GM18520 (cell line): Measurements from ENCODE around the gene ITGA1.
"Not testable (repeated sequence)": the region's sequence is repeated elsewhere in the genome, so short reads cannot be mapped to it uniquely, and the experiment has no call there.

Experiments used
- ATAC-seq: cut with Tn5 transposase; IDR thresholded peaks from one replicate; pipeline ENCODE4 v1.9.1; 2021; ENCODE audit not compliant: unreplicated experiment

ITGA1 gene

GRCh38 chr5:52861368-52861767, 73.7 kb downstream of the ITGA1 start:
- no peak for ATAC-seq

GRCh38 chr5:52863715-52864290, 76.1 kb downstream of the ITGA1 start:
- ATAC-seq = no peak

- ATAC-seq = no peak
Measured at GRCh38 chr5:52864371-52864770, 76.7 kb downstream of the ITGA1 start.

DNA sequence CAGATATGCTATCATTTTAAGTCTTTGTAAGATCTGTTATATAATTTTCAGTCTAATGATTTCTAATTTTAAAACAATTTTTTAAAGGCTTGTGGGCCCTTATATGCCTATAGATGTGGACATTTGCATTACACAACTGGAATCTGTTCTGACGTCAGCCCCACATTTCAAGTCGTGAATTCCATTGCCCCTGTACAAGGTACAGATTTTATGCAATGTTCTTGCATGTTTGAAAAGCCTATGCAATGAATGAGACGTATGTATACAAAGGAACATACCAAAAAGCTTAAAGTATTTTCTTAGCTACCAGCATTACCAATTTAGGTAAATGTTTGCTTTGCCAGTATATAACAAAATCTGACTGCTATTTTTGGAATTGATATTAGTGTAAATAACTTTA, 77.2 kb downstream of the ITGA1 start:
- ATAC-seq = no peak

DNA sequence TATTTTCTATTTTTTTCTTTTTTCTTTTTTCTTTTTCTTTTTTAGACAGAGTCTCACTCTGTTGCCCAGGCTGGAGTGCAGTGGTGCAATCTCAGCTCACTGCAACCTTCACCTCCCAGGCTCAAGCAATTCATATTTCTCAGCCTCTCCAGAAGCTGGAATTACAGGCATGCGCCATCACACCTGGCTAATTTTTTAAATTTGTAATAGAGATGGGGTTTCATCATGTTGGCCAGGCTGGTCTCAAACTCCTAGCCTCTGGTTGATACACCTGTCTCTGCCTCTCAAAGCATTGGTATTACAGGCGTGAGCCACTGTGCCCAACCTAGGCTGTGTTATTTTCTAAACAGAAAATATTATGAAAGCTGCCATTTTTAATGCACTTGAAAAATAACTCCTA, 78.3 kb downstream of the ITGA1 start:
- ATAC-seq = not testable (repeated sequence)

- no peak for ATAC-seq
Measured at GRCh38 chr5:52867809-52868208, 80.1 kb downstream of the ITGA1 start.

- ATAC-seq = no peak
Measured at GRCh38 chr5:52868417-52868816, 80.7 kb downstream of the ITGA1 start.

- ATAC-seq = no peak
Measured at GRCh38 chr5:52869391-52869790, 81.7 kb downstream of the ITGA1 start.

- no peak for ATAC-seq
Measured at GRCh38 chr5:52870448-52870847, 82.7 kb downstream of the ITGA1 start.

GRCh38 chr5:52875827-52876226, 88.1 kb downstream of the ITGA1 start:
- ATAC-seq = no peak

- no peak for ATAC-seq
Measured at GRCh38 chr5:52876456-52876855, 88.7 kb downstream of the ITGA1 start.

DNA sequence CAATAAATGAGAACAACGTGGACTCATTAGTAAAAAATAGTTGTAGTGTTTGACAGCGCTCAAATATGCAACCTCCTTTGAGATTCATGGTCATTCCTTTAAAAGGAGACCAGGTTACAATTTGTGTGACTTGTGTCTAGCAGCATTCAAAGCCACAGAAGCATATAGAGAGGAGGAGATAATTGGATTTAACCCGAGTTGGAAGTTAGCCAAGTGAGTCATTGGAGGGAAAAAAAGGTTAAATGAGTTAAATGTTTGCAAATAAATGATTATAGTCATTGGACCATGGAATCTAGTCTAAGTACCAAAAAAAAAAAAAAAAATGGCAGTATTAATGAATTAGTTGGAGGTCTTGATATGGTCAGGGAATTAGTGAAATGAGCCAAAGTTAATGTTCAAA, 90.9 kb downstream of the ITGA1 start:
- no peak for ATAC-seq

DNA sequence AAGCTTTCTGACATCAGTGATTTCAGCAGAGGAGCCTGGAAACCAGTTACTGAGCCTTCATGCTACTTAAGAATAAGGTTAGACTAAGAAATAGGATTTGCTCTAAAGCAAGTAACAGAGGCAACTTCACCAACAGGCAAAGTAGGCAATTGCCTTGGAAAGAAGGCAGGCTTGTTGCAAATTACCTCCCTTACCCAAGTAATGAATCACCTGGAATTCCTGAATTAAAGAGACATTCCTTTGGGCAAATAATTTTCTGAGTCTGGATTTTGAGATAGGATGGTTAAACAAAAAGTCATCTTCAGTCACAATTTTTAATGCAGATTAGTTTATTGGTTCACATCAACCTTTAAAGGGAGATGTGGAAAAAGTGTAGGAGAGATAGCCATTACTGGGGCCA, 92.8 kb downstream of the ITGA1 start:
- ATAC-seq = no peak

DNA sequence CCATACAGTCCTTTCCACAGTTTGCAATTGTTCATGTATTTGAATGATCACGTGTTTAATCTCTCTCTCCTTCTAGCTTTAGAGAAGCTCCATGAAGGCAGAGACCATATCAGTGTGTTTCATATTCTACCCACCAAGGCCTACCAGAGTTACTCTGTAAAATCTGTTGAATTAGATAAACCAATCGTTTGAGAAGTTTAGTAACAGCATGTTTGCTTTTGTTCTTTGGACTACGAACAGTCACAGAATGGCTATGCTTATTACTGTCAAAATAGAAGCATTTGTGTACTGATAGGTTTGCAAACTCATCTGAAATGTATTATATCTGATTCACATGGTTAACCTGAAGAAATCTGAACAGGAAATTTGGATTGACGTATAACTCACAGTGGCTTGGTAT, 93.8 kb downstream of the ITGA1 start:
- no peak for ATAC-seq

DNA sequence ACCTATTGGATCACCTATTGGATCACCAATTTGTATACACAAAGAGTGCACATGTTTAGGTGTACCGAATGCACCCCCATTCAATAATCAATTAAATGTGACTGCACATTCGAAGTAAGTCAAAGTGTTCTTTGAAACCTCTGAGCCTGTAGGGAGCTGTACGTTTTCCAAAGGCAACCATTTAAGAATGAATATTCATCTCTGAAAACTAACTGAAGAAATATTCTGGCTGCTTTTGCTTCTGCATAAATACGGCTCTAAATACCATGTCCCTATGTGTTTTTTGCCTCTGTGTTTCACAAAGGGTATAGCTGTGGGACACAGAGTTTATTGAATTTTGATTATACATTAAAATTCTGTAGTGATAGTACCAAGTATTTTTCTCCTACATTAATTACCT, 95.4 kb downstream of the ITGA1 start:
- ATAC-seq = no peak

GRCh38 chr5:52884453-52884852, 96.7 kb downstream of the ITGA1 start:
- no peak for ATAC-seq

- no peak for ATAC-seq
Measured at GRCh38 chr5:52885614-52886013, 97.9 kb downstream of the ITGA1 start.

- no peak for ATAC-seq
Measured at GRCh38 chr5:52886206-52886605, 98.5 kb downstream of the ITGA1 start.

- ATAC-seq = no peak
Measured at GRCh38 chr5:52887066-52887465, 99.3 kb downstream of the ITGA1 start.

- ATAC-seq = no peak
Measured at GRCh38 chr5:52888363-52888762, 100.6 kb downstream of the ITGA1 start.

DNA sequence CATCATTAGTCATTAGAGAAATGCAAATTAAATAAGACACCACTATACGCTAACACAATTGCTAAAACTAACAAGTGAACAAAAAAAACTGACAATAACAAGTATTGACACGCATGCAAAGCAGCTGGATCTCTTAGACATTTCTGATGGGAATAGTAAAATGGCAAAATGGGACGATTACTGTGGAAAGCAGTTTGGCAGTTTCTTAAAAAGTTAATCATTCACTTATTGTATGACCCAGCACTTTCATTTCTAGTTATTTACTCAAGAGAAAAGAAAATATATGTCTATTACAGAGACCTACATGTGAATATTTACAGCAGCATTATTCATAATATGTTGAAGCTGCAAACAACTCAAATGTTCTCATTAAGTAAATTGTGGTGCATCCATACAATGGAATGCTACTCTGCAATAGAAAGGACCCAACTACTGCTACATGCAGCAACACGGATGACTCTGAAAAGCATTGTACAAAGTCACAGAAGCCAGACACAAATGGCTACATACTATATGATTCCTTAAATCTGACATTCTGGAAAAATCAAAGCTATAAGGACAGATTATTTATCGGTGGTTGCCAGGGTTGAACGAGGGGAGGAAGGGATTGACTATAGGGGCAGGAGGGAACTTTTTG, 104.6 kb downstream of the ITGA1 start:
- ATAC-seq = no peak

DNA sequence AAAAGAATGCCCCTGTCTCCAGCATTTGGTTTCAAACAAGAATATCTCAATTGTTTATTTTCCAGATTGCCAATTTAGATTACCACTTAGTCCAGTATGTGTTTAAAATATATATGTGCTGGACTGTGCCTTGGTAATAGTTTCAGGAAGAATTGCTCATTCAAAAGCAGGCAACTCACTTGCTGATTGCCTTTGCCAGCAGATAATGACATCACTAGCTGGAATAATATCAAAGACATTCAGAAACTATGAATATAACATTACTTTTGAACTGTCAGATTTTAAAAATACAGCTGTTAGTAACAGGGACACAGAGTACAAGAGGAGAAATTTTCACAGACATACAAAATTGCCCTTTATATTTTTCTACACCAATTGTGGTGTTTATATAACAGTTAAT, 105.4 kb downstream of the ITGA1 start:
- no peak for ATAC-seq

DNA sequence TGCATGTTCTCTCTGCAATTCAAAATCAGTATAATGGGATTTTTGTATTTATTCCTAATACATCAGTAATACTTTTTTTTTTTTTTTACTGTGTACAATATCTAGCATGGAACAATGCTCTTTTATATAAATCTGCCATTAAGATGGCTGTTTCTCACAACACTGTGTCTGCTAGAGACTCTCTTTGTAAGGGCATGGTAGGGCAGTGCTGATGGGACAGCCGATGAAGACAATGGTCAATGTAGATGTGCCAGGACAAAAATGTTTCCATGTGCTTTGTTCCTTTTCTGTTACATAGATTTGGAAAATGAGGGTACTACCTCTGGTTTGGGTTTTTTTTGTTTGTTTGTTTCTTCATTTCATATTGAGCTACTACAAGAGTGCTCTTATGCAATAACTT, 106.1 kb downstream of the ITGA1 start:
- ATAC-seq = no peak
